ENCODE results near the gene TPGS1. TPM values are rescaled to one million over a fixed set of nuclear protein-coding genes. Genes with fewer than 3 reads are reported as not detected.
A peak's percentile ranks its signal among the peaks of the same experiment; 100 is the strongest.

TPGS1 gene
- total RNA-seq, 4 donors from 2014 or later = 50.8 to 147 (median 99.6) TPM

GRCh38 chr19:472005-472858 lies 35.1 kb upstream of the TPGS1 start:
- no peak for DNase-seq
- Histone ChIP-seq H3K36me3 (no peaks in the 10 kb centered on the region), H3K4me1 (no peaks in the 10 kb centered on the region), H3K27me3 (no peaks in the 10 kb centered on the region), H3K9me3 (no peaks in the 10 kb centered on the region), H3K4me3 (replicated peaks in 1 of 3) (no peak overlapping the region), H3K27ac (no peak overlapping the region)
- TF ChIP-seq POLR2A (IDR thresholded peaks at IDR 0.05) (no peak), CTCF (IDR thresholded peaks at IDR 0.05) (no peak)
- intact Hi-C loops (cut with DNase I) = no loop called here
- WGBS, 2 donors = 75 to 76% methylated on average over 10 to 21 of the region's 23 CpGs

- Histone ChIP-seq H3K9me3 (no peaks in the 10 kb centered on the region), H3K27ac (peak overlapping the region in 1 of 3 donors; percentile 28), H3K4me3 (replicated peaks in 1 of 3) (no peak overlapping the region), H3K4me1 (no peaks in the 10 kb centered on the region), H3K27me3 (no peaks in the 10 kb centered on the region), H3K36me3 (no peaks in the 10 kb centered on the region)
- no peak for DNase-seq
- 39 to 80% methylated on average over 9 to 43 of the region's 57 CpGs for WGBS, 2 donors
- intact Hi-C loops (cut with DNase I) = no loop called here
- no peak for TF ChIP-seq CTCF (IDR thresholded peaks at IDR 0.05)
- TF ChIP-seq POLR2A (IDR thresholded peaks at IDR 0.05) = no peak
Measured at GRCh38 chr19:474126-475078, 32.9 kb upstream of the TPGS1 start.

GRCh38 chr19:475360-475759 lies 31.9 kb upstream of the TPGS1 start:
- intact Hi-C loops (cut with DNase I) = no loop called here
- no peaks in the 10 kb centered on the region for H3K36me3 ChIP-seq
- H3K27me3 ChIP-seq = no peaks in the 10 kb centered on the region
- H3K9me3 ChIP-seq = no peaks in the 10 kb centered on the region
- TF ChIP-seq CTCF (IDR thresholded peaks at IDR 0.05) = no peak
- no peak for TF ChIP-seq POLR2A (IDR thresholded peaks at IDR 0.05)
- H3K27ac ChIP-seq = no peak overlapping the region
- peaks cover 0 to 3% of the 10 kb centered on the region in 2 donors for H3K4me1 ChIP-seq
- 85 to 88% methylated on average over 13 of the region's 13 CpGs for WGBS, 2 donors
- DNase-seq = no peak
- no peak overlapping the region for H3K4me3 ChIP-seq (replicated peaks in 1 of 3)

GRCh38 chr19:478236-478903 lies 28.9 kb upstream of the TPGS1 start:
- no peak for DNase-seq
- Histone ChIP-seq H3K36me3 (no peaks in the 10 kb centered on the region), H3K4me3 (replicated peaks in 1 of 3) (no peak overlapping the region), H3K4me1 (peaks cover 0 to 3% of the 10 kb centered on the region in 2 donors), H3K27me3 (no peaks in the 10 kb centered on the region), H3K27ac (no peak overlapping the region), H3K9me3 (no peaks in the 10 kb centered on the region)
- 83 to 86% methylated on average over 23 to 26 of the region's 26 CpGs for WGBS, 2 donors
- TF ChIP-seq POLR2A (IDR thresholded peaks at IDR 0.05) = no peak
- TF ChIP-seq CTCF (IDR thresholded peaks at IDR 0.05) = no peak
- intact Hi-C loops (cut with DNase I) = no loop called here
